Right atrium auricular region (tissue), 2 donors: ENCODE measurements around the gene B3GNT4. TPM values are rescaled to one million over a fixed set of nuclear protein-coding genes. Genes with fewer than 3 reads are reported as not detected.

Source experiments
- DNase-seq: peaks from one replicate; pipeline ENCODE4 v3.0.0-alpha.2; 2019; ENCODE audit warnings: low spot score
- H3K27ac ChIP-seq, 2 donors: fragments of 200-600 bp; sonication (generic); 1 replicate in 1 of 2; 2 replicates in 1 of 2; pipeline ENCODE4 v1.5.1; 2016 to 2019
- H3K27me3 ChIP-seq, 2 donors: fragments of 200-600 bp; sonication (generic); one replicate each; pipeline versions ENCODE4 v1.5.1 to v1.6.0; 2017 to 2019
- H3K36me3 ChIP-seq: fragments of 200-600 bp; sonication (generic); one replicate; pipeline ENCODE4 v1.5.1; 2016
- H3K4me1 ChIP-seq, 2 donors: fragments of 200-600 bp; sonication (generic); one replicate each; pipeline versions ENCODE4 v1.5.1 to v1.6.0; 2017 to 2019
- H3K4me3 ChIP-seq, 2 donors: fragments of 200-600 bp; sonication (generic); 1 replicate in 1 of 2; 2 replicates in 1 of 2; pipeline ENCODE4 v1.5.1; 2017 to 2019; ENCODE audit warnings: mild to moderate bottlenecking in 1 of 2, moderate library complexity in 1 of 2
- H3K9me3 ChIP-seq, 2 donors: fragments of 200-600 bp; sonication (generic); one replicate each; pipeline ENCODE4 v1.5.1; 2019
- CTCF ChIP-seq, 2 donors: fragments of 200-600 bp; sonication (generic); IDR thresholded peaks; one replicate each; pipeline ENCODE4 v1.5.1; 2019; ENCODE audit warnings: antibody characterized with exemption in 2 of 2
- total RNA-seq, 2 donors: library from RNA; depleted of rRNA; stranded (reverse); fragments of >200 nt; gene quantifications; one replicate each; pipeline ENCODE4 v1.1.0, GENCODE V29; 2016

Gene B3GNT4
- total RNA-seq, 2 donors from 2014 or later: not detected

- Histone ChIP-seq H3K4me1 (peaks cover 0 to 34% of the 10 kb centered on the region in 2 donors), H3K27ac (no peak overlapping the region), H3K36me3 (peaks cover 24% of the 10 kb centered on the region), H3K27me3 (no peaks in the 10 kb centered on the region), H3K4me3 (no peak overlapping the region), H3K9me3 (no peaks in the 10 kb centered on the region)
- DNase-seq: no peak
- no peak for TF ChIP-seq CTCF (IDR thresholded peaks at IDR 0.05)
Observed at GRCh38 chr12:122227341-122227740, 23.8 kb downstream of the B3GNT4 start.

GRCh38 chr12:122228092-122228491 lies 24.6 kb downstream of the B3GNT4 start:
- Histone ChIP-seq H3K4me3 (no peak overlapping the region), H3K9me3 (no peaks in the 10 kb centered on the region), H3K4me1 (peaks cover 0 to 30% of the 10 kb centered on the region in 2 donors), H3K27me3 (no peaks in the 10 kb centered on the region), H3K36me3 (peaks cover 26% of the 10 kb centered on the region), H3K27ac (no peak overlapping the region)
- TF ChIP-seq CTCF (IDR thresholded peaks at IDR 0.05): no peak
- no peak for DNase-seq

GRCh38 chr12:122230798-122231197 lies 27.3 kb downstream of the B3GNT4 start:
- H3K4me1 ChIP-seq: peaks cover 0 to 8% of the 10 kb centered on the region in 2 donors
- no peak for DNase-seq
- H3K27ac ChIP-seq: no peak overlapping the region
- no peak for TF ChIP-seq CTCF (IDR thresholded peaks at IDR 0.05)
- H3K36me3 ChIP-seq: peaks cover 51% of the 10 kb centered on the region
- no peaks in the 10 kb centered on the region for H3K27me3 ChIP-seq
- no peak overlapping the region for H3K4me3 ChIP-seq
- no peaks in the 10 kb centered on the region for H3K9me3 ChIP-seq

GRCh38 chr12:122232691-122233090 lies 29.2 kb downstream of the B3GNT4 start:
- H3K9me3 ChIP-seq: no peaks in the 10 kb centered on the region
- no peak for DNase-seq
- no peaks in the 10 kb centered on the region for H3K4me1 ChIP-seq
- TF ChIP-seq CTCF (IDR thresholded peaks at IDR 0.05): no peak
- no peak overlapping the region for H3K4me3 ChIP-seq
- H3K36me3 ChIP-seq: peaks cover 61% of the 10 kb centered on the region
- no peaks in the 10 kb centered on the region for H3K27me3 ChIP-seq
- no peak overlapping the region for H3K27ac ChIP-seq

GRCh38 chr12:122235741-122236140 lies 32.2 kb downstream of the B3GNT4 start:
- no peak for DNase-seq
- no peak for TF ChIP-seq CTCF (IDR thresholded peaks at IDR 0.05)
- Histone ChIP-seq H3K36me3 (peaks cover 71% of the 10 kb centered on the region), H3K9me3 (no peaks in the 10 kb centered on the region), H3K4me1 (no peaks in the 10 kb centered on the region), H3K4me3 (no peak overlapping the region), H3K27me3 (no peaks in the 10 kb centered on the region), H3K27ac (no peak overlapping the region)

- no peak for TF ChIP-seq CTCF (IDR thresholded peaks at IDR 0.05)
- H3K4me3 ChIP-seq: no peak overlapping the region
- H3K36me3 ChIP-seq: peaks cover 64% of the 10 kb centered on the region
- no peaks in the 10 kb centered on the region for H3K4me1 ChIP-seq
- no peak for DNase-seq
- H3K27ac ChIP-seq: no peak overlapping the region
- no peaks in the 10 kb centered on the region for H3K9me3 ChIP-seq
- H3K27me3 ChIP-seq: no peaks in the 10 kb centered on the region
Observed at GRCh38 chr12:122238861-122239260, 35.4 kb downstream of the B3GNT4 start.
